AG04450 (cell line): ENCODE data around the gene IST1. TPM values are rescaled to one million over a fixed set of nuclear protein-coding genes. Genes with fewer than 3 reads are reported as not detected.
A peak's percentile ranks its signal among the peaks of the same experiment; 100 is the strongest.

ENCODE experiments used
- CTCF ChIA-PET: fragments of 300-600, 350-600 bp; formaldehyde crosslinking; extraction: SDS; loops from one replicate; lab custom pipeline; 2022; ENCODE audit warnings: antibody characterized with exemption, inconsistent platforms; lab: Charles Lee
- POLR2A ChIA-PET: fragments of 350-600 bp; formaldehyde crosslinking; extraction: SDS; loops from one replicate; lab custom pipeline; 2021; ENCODE audit warnings: antibody characterized with exemption, inconsistent platforms; lab: Yijun Ruan, JAX
- DNase-seq: peaks from one replicate; pipeline ENCODE4 v3.0.0-alpha.2; 2011; ENCODE audit warnings: low read depth, low spot score
- H3K27ac ChIP-seq: one replicate; pipeline ENCODE4 v1.5.1; 2012; ENCODE audit warnings: low read depth, low read length, control low read depth
- H3K27me3 ChIP-seq: one replicate; pipeline ENCODE4 v1.6.0; 2012; ENCODE audit warnings: low read length; ENCODE audit not compliant: control insufficient read depth, insufficient read depth
- H3K4me3 ChIP-seq: 2 replicates; pipeline ENCODE4 v1.5.1; 2011; ENCODE audit warnings: mild to moderate bottlenecking, low read depth, low read length, control low read depth
- H3K9me3 ChIP-seq: 2 replicates; pipeline ENCODE4 v1.5.1; 2012; ENCODE audit warnings: low read length; ENCODE audit not compliant: control insufficient read depth, insufficient read depth
- polyA plus RNA-seq: library from polyadenylated mRNA; depleted of rRNA; stranded (reverse); fragments of >200 nt; gene quantifications from 2 replicates; pipeline ENCODE4 v1.2.3, GENCODE V29; 2011
- TF ChIP-seq, protein P1 (sequence below): IDR thresholded peaks from 2 replicates; pipeline ENCODE4 v1.5.1; 2011; ENCODE audit warnings: low read depth, low read length, control low read depth, inconsistent platforms

IST1 gene
- polyA plus RNA-seq, 1 experiment = 260 TPM

DNA sequence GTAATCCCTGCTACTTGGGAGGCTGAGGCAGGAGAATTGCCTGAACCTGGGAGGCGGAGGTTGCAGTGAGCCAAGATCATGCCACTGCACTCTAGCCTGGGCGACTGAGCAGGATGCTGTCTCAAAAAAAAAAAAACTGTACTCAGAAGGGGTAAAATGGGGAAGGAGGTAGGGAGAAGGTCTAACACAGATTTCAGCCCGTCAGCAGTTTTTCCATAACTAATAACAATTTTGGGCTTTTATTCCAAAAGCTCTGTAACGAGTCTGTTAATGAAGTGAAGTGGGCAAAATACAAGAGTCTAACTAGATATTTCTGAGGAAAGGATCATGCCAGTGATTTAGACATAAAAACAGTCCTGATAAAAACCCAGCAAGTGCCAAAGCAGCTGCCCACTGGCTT is 22.1 kb upstream of the IST1 start:
- no peak for DNase-seq
- Histone ChIP-seq H3K9me3 (no peaks in the 10 kb centered on the region), H3K4me3 (no peak overlapping the region), H3K27ac (no peak overlapping the region), H3K27me3 (no peaks in the 10 kb centered on the region)
- ChIA-PET CTCF (interaction anchor here (0.7 to 2.7 kb wide), 3 partner anchors 9 to 88 kb away, joined by 3 to 28 read pairs (median 3); partner anchors contain the start of gene ZNF821), POLR2A (interaction anchor here (0.7 kb wide), 1 partner anchor 167 kb away, joined by 3 read pairs; no protein-coding TSS in a partner anchor)
- TF ChIP-seq, protein P1, sequence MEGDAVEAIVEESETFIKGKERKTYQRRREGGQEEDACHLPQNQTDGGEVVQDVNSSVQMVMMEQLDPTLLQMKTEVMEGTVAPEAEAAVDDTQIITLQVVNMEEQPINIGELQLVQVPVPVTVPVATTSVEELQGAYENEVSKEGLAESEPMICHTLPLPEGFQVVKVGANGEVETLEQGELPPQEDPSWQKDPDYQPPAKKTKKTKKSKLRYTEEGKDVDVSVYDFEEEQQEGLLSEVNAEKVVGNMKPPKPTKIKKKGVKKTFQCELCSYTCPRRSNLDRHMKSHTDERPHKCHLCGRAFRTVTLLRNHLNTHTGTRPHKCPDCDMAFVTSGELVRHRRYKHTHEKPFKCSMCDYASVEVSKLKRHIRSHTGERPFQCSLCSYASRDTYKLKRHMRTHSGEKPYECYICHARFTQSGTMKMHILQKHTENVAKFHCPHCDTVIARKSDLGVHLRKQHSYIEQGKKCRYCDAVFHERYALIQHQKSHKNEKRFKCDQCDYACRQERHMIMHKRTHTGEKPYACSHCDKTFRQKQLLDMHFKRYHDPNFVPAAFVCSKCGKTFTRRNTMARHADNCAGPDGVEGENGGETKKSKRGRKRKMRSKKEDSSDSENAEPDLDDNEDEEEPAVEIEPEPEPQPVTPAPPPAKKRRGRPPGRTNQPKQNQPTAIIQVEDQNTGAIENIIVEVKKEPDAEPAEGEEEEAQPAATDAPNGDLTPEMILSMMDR = no peak

DNA sequence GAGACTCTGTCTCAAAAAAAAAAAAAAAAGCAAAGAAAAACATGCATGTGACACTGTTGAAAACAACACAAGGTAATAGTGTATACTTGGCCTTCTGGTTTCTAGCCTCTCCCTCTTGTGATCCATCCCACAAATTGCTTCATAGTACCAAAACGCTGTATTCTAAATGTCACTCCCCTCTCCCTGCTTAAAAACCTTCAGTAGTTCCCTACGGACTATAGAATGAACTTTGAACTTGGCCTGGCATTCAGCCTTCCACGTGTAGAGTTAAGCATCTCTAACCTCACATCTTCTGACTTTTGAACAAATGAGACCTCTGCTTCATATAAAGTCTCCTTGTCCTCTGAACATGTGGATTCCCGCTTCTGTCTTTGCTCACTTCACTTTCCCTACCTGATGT is 16.4 kb upstream of the IST1 start:
- TF ChIP-seq, protein P1 = no peak
- POLR2A ChIA-PET = no interaction called here
- no peak for DNase-seq
- no peak overlapping the region for H3K4me3 ChIP-seq
- no peaks in the 10 kb centered on the region for H3K27me3 ChIP-seq
- CTCF ChIA-PET = no interaction called here
- H3K27ac ChIP-seq = no peak overlapping the region
- no peaks in the 10 kb centered on the region for H3K9me3 ChIP-seq

DNA sequence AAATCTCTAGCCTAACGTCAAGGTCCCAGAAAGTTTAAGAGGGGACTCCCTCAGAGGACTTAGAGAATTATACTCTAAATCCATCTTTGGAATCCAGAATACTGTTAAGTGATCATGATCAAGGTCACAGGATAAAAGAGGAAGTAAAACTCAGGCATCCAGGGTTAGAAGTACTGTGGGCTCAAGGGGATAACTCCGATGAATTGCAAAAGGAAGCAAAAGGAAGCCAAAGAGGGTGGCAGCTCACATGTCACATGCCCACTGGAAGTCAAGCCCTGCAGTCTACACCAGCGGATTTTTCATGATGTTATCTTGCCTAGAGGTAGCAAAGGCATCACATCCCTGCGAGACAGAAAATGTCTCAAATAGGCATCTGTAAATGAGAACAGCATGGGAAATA is 15.2 kb upstream of the IST1 start:
- POLR2A ChIA-PET = no interaction called here
- H3K9me3 ChIP-seq = no peaks in the 10 kb centered on the region
- no peak overlapping the region for H3K27ac ChIP-seq
- no peaks in the 10 kb centered on the region for H3K27me3 ChIP-seq
- DNase-seq = no peak
- TF ChIP-seq, protein P1 = no peak
- CTCF ChIA-PET = interaction anchor here (5.7 kb wide), 1 partner anchor 81 kb away, joined by 57 read pairs; no protein-coding TSS in a partner anchor
- H3K4me3 ChIP-seq = no peak overlapping the region

DNA sequence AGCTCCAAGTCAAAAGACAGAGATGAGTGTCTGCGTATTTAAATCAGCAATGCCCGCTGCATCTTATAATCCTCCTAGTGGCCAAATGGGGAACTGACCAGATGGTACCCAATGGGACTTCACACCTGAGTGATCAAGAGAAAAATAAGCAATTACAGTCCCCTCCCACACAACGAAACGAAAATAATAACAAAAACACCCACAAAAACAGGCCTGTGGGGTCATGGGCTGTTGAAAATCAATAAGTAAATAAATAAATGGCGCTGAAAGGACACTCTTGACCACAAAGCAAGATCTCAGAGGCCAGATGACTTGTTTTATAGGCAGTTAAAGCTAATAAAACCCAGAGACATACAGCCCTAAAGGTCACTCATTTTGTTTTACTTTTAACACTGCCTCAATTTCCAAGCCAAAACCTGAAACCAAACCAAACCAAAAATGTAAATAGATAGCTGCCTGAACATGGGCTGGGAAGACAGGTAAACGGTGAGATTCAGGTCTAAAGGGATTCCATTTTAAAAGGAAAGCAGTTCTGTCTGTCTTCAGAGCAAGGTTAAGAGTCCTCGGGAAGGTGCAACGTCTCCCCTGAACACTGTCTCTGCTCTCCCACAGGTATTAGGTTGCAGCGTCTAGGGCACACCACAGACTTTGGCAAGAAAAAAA is 12.7 kb upstream of the IST1 start:
- Histone ChIP-seq H3K4me3 (peak overlapping the region; percentile 77), H3K27me3 (no peaks in the 10 kb centered on the region), H3K9me3 (no peaks in the 10 kb centered on the region), H3K27ac (no peak overlapping the region)
- POLR2A ChIA-PET = interaction anchor here (0.6 to 2.5 kb wide), 2 partner anchors 12 to 92 kb away, joined by 5 to 18 read pairs; partner anchors contain the start of gene IST1
- TF ChIP-seq, protein P1 = peak; percentile 92
- no peak for DNase-seq
- CTCF ChIA-PET = interaction anchor here (0.6 to 5.7 kb wide), 59 partner anchors 9 to 1331 kb away, joined by 3 to 57 read pairs (median 5); partner anchors contain the start of genes AP1G1 and IST1
